Stomach smooth muscle (tissue), 2 donors: ENCODE results near the gene HGF.

ENCODE experiments used
- H3K27ac ChIP-seq: one replicate; pipeline ENCODE4 v1.7.0; 2013; ENCODE audit warnings: mild to moderate bottlenecking, low read length, inconsistent platforms
- H3K27me3 ChIP-seq, 2 donors: one replicate each; pipeline ENCODE4 v1.7.0; 2013; ENCODE audit warnings: low read length in 2 of 2; ENCODE audit not compliant: insufficient read depth in 2 of 2, control insufficient read depth in 1 of 2
- H3K36me3 ChIP-seq, 2 donors: one replicate each; pipeline ENCODE4 v1.7.0; 2013; ENCODE audit warnings: low read length in 2 of 2; ENCODE audit not compliant: control insufficient read depth in 2 of 2, insufficient read depth in 2 of 2
- H3K4me1 ChIP-seq: one replicate; pipeline ENCODE4 v1.7.0; 2013; ENCODE audit warnings: low read length; ENCODE audit not compliant: control insufficient read depth, insufficient read depth
- H3K4me3 ChIP-seq, 2 donors: one replicate each; pipeline ENCODE4 v1.7.0; 2013; ENCODE audit warnings: low read length in 2 of 2
- H3K9ac ChIP-seq, 2 donors: one replicate each; pipeline ENCODE4 v1.7.0; 2013; ENCODE audit warnings: low read length in 2 of 2, mild to moderate bottlenecking in 1 of 2
- H3K9me3 ChIP-seq, 2 donors: one replicate each; pipeline ENCODE4 v1.7.0; 2013; ENCODE audit warnings: low read length in 2 of 2; ENCODE audit not compliant: control insufficient read depth in 2 of 2
- donor health status: healthy.
- donor health status: Pancreatic carcinoma.

Gene HGF

DNA sequence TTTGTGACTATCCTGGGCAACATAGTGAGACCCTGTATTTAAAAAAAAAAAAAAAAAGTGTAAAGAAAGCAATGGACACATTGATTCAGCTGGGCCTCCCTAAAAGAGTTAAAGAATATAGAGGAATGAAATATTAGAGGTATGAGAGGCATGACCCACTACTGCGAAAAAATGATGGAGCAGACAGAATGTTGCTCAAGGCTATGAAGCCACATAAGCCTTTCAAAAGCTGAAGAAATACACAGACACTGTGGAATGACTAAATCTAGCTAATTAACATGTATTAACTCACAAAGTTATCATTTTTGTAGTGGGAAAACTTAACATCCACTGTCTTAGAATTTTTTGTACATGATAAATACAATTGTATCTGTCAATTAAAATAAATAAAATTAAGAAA lies 107.3 kb downstream of the HGF start:
- H3K27me3 ChIP-seq, result no peaks in the 10 kb centered on the region
- H3K27ac ChIP-seq, result no peak overlapping the region
- no peak overlapping the region for H3K9ac ChIP-seq
- H3K4me1 ChIP-seq, result no peaks in the 10 kb centered on the region
- H3K4me3 ChIP-seq, result no peak overlapping the region
- no peaks in the 10 kb centered on the region for H3K36me3 ChIP-seq
- H3K9me3 ChIP-seq, result no peaks in the 10 kb centered on the region

DNA sequence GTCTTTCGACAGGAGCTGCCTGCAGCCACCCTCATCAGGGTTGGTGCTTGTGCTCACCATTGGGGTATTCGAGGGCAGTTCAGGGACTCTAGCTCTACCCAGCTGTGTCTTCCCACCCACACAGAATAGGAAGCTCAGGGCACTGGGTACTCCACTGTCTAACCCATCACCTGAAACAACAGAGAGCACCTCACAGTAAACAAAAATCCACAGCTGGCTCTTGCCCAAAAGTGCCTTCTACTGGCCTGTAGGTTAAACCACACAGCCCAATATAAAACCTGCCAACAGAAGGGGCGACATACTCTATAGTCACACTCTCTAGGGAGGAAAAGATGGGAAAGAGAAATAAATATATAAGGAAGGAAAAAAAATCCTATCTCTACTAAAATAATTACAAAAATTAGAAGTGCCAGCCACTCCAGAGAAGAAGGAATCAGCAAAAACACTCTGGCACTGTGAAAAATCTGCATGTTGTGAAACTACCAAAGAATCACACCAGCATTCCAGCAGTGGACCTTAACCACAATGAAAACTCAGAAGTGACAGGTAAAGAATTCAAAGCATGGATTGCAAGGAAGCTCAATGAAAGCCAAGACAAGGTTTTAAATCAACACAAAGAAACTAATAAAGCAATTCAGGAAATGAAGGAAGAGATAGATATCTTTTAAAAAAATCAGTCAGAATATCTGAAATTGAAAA lies 110.0 kb downstream of the HGF start:
- no peaks in the 10 kb centered on the region for H3K9me3 ChIP-seq
- H3K27ac ChIP-seq, result no peak overlapping the region
- no peaks in the 10 kb centered on the region for H3K4me1 ChIP-seq
- H3K9ac ChIP-seq, result no peak overlapping the region
- H3K36me3 ChIP-seq, result no peaks in the 10 kb centered on the region
- no peak overlapping the region for H3K4me3 ChIP-seq
- H3K27me3 ChIP-seq, result no peaks in the 10 kb centered on the region

DNA sequence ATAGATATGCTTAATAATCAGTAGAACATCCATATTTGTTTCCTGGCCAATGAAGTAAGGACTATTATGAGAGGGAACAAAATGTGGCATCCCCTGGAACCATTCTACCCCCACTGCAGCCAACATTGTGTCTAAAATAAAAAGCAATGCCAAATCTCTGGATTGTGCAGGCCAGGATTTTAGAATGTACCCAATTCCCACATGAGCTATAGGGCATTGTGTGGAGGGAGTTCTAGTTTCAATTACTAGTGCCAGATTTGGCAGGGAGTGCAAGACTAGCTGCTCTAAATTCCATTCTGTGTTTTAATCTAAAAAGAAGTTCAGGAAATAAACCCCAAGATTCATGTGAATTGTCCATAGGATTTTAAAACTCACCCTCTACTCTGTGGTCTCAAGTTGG lies 112.3 kb downstream of the HGF start:
- H3K9me3 ChIP-seq, result peaks cover 0 to 4% of the 10 kb centered on the region in 2 donors
- no peak overlapping the region for H3K27ac ChIP-seq
- H3K36me3 ChIP-seq, result no peaks in the 10 kb centered on the region
- H3K4me3 ChIP-seq, result no peak overlapping the region
- H3K27me3 ChIP-seq, result no peaks in the 10 kb centered on the region
- H3K9ac ChIP-seq, result no peak overlapping the region
- H3K4me1 ChIP-seq, result no peaks in the 10 kb centered on the region

DNA sequence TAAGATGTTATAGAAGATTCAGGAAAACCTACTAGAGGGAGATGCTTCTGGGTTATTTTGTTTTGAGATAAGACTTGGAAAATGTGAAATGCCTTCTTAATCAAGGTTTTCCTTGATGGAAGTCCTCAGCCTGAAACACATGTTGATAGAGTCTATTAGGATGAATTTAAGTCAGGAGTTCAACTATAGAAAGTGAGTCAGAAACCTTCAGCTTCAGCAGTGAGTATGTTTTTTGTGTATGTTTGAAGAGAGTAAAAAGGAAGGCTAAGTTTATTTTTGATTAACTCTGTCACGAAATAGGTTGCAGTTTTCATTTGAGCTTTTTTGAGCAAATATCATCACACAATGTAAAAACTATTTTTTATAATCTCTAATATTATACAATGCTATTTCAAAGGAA lies 114.6 kb downstream of the HGF start:
- Histone ChIP-seq H3K4me1 (no peaks in the 10 kb centered on the region), H3K36me3 (no peaks in the 10 kb centered on the region), H3K27ac (no peak overlapping the region), H3K4me3 (no peak overlapping the region), H3K9ac (no peak overlapping the region), H3K9me3 (peaks cover 4 to 6% of the 10 kb centered on the region in 2 donors), H3K27me3 (no peaks in the 10 kb centered on the region)

DNA sequence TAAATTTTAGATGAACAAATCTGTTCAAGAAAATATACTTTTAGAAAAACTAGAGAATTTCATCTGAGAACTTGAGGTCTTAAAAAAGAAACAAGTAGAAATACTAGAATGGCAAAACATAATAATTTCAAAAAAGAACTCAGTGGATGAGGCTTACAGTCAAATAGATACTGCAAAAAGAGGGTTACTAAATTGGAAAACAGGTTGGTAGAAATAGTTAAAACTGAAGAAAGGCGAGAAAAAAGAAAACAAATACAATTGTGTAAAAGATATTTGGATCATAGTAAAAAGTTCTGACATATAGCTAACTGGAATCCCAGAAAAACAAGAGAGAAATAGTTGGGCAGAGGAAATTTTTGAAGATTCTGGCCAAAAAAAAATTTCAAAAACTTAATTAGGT lies 117.6 kb downstream of the HGF start:
- no peaks in the 10 kb centered on the region for H3K4me1 ChIP-seq
- H3K4me3 ChIP-seq, result no peak overlapping the region
- no peak overlapping the region for H3K27ac ChIP-seq
- no peaks in the 10 kb centered on the region for H3K36me3 ChIP-seq
- H3K9me3 ChIP-seq, result peaks cover 4 to 6% of the 10 kb centered on the region in 2 donors
- H3K9ac ChIP-seq, result no peak overlapping the region
- H3K27me3 ChIP-seq, result no peaks in the 10 kb centered on the region
